HG03066 (cell line): ENCODE data around the gene MRPL19.
"Not testable (repeated sequence)": the region's sequence is repeated elsewhere in the genome, so short reads cannot be mapped to it uniquely, and the experiment has no call there.

ENCODE experiments used
- ATAC-seq: cut with Tn5 transposase; IDR thresholded peaks from one replicate; pipeline ENCODE4 v1.9.1; 2021; ENCODE audit warnings: low read depth; ENCODE audit not compliant: unreplicated experiment

Gene MRPL19

DNA sequence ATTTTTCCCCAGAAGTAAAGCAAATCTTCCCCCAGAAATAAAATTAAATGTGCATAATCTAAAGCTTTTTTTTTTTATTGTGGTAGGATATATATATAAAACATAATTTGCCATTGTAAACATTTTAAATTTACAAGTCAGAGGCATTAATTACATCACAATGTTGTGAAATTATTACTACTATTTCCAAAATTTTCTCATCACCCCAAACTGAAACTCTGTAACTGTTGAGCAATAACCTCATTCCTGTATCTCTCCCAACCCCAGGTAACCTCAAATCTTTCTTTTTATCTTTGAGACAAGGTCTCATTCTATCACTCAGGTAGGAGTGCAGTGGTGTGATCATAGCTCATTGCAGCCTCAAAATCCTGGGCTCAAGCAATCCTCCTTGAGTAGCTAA is 11.2 kb downstream of the MRPL19 start:
- ATAC-seq = no peak

DNA sequence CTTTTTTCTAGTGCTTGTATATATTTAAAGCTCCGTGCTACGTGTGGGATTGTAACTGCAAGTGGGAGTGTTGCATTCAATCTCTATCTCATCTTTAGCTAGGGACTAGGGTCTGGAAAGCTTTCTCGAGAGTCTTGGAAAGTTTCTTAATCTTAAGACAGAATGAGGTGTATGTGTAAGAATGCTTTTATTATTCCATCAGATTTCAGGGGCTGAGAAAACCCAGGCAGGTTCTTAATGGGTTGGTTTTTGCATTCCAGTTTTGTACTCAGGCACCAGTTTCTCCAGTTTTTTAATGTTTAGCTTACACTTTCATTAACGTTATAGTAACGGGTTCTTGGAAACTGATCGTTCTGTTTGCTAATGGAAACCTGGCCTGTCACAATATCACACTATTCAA is 20.3 kb downstream of the MRPL19 start:
- ATAC-seq = no peak

DNA sequence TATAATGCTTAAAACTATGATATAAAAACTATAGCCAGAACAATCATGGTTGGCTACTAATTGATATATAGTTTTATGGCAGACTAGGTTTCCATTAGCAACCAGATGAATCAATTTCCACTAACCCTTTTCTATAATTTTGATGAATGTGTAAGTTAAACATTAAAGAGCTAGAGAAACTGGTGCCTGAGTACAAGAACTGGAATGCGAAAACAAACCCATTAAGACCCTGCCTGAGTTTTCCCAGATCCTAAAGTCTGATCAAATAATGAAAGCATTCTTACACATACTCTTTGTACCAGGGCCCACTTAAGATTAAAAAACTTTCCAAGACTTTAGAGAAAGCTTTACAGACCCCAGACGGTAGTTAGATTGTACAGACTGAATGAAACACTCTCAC is 21.3 kb downstream of the MRPL19 start:
- ATAC-seq = no peak

DNA sequence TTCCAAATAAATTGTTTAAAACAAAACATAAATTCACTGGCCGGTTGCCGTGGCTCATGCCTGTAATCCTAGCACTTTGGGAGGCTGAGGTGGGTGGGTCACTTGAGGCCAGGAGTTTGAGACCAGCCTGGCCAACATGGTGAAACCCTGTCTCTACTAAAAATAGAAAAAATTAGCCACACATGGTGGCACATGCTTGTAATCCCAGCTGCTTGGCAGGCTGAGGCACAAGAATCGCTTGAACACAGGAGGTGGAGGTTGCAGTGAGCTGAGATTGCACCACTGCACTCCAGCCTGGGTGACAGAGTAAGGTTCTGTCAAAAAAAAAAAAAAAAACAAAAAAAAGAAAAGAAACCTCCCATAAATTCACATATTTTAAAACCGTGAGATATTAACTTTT is 28.8 kb downstream of the MRPL19 start:
- not testable (repeated sequence) for ATAC-seq

DNA sequence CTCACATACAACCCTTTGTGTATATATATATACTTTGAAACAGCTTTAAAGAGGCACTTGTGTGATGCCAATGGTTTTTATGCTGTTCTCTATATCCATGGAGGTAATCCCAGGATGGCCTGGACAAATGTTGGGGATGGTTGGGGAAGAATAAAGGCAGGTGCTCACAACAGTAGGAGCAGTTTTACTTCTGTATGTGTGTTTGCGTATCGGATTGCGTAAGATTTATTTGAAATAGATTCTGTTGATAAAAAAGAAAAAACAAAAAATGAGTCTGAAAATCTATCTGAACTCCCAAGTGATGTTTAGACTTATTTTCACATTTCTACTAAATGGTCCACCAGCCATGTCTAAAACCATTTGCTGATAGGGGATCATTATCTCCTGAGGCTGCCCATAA is 29.3 kb downstream of the MRPL19 start:
- no peak for ATAC-seq

DNA sequence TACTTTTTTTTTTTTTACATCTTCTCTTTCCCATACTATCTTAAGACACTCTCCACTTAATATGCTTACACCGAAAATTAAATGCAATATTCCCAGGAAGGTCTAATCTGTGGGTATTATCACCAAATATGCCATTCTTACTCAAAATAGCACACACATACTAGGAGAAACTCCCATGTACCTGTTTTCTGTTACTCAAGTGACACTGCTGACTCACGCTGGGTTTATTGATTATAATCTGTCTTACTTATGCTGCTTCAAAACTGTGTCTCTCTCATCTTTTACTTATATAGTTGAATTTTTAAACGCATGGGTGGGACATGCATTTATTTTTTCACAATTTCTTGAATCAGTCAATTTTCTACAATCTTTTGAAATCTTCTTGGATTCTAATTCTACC is 29.9 kb downstream of the MRPL19 start:
- no peak for ATAC-seq

DNA sequence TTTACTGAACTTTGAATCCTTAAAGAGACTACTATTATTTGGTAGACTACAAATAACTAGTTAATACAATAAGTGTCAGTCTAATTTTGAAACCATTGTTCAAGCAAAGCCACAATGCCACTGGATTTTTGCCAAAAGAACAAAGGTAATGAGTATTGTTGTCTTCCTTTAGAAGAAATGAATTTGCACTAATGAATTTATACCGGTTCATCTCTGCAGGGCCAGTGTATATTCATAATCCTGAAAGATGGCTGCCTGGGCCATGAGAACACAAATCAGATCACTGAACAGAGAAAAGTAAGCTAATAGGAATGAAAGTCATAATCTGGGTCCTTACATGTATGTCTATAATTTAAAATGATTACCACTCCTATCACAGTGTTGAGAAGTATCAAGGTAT is 33.0 kb downstream of the MRPL19 start:
- no peak for ATAC-seq

DNA sequence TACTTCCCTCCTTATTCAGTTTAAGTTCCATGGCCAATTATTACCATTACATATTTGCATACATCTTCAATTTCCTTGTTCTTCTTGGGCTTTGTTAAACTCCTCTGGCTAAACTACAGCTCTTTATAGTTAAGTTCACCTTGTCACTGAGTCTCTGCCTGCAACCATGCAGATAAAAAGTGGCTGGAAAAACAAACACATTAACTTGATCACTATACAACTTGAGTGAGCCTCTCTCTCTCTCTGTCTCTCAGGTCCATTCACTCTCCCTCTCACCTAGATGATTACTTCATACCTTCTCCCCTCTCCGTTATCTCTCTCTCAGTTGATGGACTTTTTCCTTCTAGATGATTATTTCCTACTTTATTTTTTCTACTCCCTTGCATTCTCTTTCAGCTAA is 33.8 kb downstream of the MRPL19 start:
- ATAC-seq = no peak

DNA sequence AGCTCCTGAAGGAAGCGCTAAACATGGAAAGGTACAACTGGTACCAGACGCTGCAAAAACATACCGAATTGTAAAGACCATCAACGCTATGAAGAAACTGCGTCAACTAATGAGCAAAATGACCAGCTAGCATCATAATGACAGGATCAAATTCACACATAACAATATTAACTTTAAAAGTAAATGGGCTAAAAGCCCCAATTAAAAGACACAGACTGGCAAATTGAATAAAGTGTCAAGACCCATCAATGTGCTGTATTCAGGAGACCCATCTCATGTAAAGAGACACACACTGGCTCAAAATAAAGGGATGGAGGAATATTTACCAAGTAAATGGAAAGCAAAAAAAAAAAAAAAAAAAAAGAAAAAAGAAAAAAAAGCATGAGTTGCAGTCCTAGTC is 36.8 kb downstream of the MRPL19 start:
- ATAC-seq = not testable (repeated sequence)

DNA sequence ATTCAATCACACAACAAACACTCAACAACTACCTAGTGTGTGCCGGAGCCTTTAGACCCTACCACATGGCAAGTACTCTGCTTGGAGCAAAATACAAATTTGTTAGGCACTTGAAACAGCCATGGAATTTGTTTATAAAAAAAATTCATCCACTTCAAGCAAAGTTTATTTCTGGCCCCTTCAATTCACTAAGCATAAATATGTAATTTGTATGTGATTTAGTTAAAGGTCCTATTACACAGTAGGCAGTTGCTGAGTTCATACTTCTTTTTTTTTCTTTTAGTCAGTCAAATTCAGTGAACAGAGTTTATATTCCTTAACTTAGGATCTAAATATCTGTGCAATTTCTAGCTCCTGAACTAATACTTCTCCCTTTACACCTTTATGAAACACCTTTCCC is 41.6 kb downstream of the MRPL19 start:
- ATAC-seq = no peak

DNA sequence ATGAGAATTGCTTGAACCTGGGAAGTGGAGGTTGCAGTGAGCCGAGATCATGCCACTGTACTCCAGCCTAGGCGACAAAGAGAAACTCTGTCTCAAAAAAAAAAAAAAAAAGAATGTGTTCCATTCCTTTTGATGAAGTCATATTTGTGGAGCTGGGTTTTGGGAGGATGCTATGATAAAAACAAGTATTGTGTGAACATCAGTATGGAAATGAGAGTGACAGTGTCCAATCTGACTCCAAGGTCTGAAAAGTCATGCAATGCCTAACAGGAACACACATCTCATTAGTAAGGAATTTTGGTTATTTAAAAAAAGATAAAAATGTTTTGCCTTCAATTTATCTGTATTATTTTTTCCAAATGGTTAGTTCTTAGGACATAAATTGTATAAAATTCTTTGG is 52.3 kb downstream of the MRPL19 start:
- ATAC-seq = no peak

DNA sequence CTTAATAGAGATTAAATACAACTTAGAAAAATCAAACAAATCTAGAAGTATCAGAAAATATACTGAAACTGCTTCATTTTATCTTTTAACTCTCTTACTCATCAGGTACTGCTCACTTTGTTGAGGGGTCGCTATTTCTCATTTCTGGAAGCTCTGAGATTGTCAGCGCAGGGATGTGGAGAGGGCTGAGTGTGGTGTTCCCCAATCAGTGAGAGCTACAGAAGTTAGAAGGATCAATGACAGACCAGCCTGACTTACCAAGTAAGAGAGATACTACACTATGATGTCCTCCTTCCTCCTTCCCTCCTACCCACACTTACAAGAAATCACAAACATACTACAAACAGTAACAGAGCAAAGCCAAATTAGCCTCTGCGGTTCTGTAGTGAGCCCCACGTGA is 56.0 kb downstream of the MRPL19 start:
- no peak for ATAC-seq

DNA sequence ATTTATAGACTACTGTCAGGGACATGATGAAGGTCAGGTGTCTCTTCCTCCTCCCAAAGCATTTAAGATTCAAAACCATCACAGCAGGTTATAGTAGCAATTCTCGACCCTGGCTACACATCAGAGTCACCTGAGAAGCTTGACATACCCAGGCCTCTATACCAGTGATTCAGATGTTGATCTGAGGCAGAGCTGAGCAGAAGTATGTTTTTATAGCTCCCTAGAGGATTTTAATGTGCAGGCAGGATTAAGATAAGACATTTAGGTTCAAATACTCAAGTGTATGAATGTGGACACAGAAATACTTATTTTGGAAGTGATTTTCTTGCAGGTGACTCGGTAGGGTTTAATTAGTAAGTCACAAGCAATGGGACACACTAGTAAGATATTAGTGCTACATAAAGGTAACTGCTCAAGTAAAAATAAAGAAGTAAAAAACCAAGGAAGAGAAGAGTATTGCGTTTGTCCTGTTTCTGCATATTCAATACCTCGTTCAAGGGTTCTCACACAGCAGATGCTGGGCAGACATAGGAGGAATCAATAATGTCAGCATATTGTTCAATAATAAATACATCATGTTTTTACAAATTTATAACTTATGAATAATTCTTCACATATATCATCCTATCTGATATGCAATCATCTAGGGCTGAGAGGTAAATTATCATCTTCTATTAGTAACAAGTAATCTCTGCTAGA is 57.2 kb downstream of the MRPL19 start:
- no peak for ATAC-seq

DNA sequence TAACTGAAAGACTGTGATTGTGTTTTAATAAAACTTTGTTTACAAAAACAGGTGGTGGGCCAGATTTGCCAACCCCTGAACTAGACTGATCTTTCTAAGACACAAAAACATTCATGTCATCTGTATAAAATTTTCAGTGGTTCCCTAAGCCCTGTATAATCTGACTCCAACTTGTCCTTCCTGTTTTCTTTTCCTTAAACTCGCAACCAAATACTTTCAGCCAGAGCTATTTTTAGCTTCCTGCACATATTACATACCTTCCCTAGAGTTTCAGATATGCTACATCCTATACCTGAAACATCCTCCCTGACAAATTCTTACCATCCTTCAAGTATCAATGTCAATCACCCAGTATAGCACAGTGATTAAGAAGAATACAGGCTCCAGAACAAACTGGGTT is 59.3 kb downstream of the MRPL19 start:
- no peak for ATAC-seq

DNA sequence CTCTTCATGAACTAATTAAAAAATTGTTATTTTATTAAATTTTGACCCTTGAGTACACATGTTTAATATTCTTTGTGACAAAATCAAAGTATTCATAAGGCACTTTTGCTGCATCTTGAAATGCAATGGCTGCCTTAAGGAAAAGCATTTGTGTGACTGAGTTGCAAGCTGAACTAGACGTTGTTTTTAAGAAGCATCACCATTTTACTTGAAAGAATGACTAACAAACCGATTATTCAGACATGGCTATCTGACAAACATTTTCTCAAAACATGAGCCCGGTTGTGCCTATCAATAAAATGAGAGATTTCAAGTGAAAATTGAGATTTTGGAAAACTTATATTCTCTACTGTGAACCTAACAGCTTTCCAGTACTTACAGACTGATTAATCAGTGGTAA is 61.3 kb downstream of the MRPL19 start:
- no peak for ATAC-seq

DNA sequence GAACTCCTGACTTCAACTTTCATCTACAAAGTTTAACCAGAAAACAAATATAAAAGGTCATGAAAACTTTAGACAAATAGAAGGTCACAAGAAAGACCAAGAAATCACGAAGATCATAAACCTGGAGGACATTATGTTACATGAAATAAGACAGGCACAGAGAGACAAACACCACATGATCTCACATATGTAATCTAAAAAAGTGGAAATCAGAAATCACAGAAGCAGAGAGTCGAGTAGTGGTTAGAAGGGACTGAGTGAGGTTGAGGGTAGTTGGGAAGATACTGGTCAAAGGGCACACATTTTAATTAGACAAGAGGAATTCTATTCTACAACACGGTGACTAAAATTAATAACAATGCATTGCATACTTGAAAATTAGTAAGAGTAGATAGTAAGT is 62.7 kb downstream of the MRPL19 start:
- no peak for ATAC-seq

DNA sequence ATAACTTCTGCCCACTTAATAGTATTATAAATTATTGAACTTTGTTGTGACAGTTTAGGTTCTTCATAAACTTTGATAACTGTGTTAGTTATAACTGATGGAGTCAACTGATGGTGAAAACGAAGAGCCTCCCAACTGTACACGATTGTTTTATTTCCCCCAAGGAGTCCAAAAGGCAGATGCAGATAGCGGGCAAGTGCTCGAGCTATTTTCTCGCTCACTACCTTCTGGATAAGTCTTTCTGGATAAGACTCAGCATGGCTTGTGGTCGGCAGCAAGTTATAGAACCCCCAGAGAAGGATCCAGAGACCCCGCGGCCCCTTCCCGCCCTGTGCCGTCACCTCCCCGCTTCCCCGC is 63.6 kb downstream of the MRPL19 start:
- peak; percentile 28 for ATAC-seq

DNA sequence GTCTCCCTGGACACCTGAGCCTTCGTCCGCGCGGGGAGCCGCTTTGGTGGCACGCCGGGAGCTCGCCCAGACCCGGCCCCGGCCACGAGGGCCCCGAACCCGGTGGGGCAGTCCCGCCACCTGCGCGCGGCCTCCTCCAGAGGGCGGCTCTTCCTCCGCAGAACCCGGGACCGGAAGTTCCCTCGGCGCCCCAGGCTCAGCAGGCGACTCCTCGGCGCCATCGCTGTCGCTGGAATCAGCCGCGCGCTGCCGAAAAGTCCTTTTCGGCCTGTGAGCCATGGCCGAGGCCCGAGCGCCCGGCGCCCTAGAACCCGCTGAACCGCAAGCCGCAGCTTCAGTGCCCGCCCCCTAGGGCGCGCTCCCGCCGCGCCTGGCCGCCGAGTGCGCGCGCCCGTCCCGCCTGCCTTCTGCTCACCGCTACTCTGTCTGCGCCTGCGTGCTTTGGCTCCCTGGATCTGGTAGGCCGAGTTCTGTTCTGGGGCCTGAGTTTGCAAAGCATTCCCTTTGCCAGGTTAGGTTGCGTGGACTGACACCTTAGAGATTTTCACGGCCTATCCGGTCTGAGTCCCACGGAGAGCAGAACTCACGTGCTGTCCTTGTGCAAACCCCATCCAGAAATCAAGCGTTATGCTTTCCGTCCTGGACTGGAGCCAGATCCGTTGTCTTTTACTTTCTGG is 64.1 kb downstream of the MRPL19 start, which contains the start of gene GCFC2:
TSS of gene GCFC2 (minus strand) at position 339 of the 677 bp plus-strand sequence. CDS start at position 279, 60 bp downstream.
- peak; percentile 92 for ATAC-seq

DNA sequence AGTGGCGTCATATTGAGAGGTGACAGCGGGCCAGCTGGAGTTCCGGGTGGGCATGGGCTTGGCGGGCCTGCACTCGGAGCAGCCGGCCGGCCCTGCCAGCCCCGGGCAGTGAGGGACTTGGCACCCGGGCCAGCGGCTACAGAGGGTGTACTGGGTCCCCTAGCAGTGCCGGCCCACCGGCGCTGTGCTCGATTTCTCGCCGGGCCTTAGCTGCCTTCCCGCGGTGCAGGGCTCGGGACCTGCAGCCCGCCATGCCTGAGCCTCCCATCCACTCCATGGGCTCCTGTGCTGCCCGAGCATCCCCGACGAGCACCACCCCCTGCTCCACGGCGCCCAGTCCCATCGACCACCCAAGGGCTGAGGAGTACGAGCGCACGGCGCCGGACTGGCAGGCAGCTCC is 65.0 kb downstream of the MRPL19 start:
- ATAC-seq = not testable (repeated sequence)

DNA sequence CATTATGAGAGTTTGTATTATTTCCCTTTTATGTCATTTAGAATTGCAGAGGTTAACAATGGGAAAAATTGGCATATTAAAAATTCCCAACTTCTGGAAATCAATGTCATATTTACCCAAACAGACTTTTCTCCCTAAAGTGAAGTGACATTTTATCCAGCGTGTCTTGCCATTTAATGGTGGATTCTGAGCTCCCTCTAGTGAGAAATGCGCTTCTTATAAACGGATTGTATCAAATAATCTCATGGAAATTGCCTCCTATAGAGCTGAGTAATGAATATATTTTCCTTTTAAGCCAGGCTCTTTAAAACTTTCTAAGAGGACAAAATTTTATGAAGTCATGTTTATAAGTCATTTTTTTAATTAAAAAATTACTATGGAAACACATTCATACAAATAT is 69.8 kb downstream of the MRPL19 start:
- ATAC-seq = no peak

DNA sequence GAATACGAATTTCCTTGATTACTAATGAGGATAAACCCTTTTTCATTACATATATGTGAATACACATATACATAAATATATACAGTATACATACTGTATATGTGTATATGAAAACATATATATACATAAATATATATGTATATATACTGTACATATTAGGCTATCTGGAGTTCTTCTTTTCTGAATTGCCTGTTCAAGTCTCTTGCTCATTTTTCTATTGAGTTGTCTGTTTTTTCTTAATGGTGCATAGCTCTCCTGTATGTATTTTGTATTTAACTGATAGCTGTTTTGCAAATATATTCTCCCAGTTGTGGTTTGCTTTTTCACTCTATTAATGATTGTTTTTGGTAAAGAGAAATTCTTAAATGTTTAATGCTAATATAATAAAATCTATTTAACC is 73.0 kb downstream of the MRPL19 start:
- ATAC-seq = no peak

DNA sequence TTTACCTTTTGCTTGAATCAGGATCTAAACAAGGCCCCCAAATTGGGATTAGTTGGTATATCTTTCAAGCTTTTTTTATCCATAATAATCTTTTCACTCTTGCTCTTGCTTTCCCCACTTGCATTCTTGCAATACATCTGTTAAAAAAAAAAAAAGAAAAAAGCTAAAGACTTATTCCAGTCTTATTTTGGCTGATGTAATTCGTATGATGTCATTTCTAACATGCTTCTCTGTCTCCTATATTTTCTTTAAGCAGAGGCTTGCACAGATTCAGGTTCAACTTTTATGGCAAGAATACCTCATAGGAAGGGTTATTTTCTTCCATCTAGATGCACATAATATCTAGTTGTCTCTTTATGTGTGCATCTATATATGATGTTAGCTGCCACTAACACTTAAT is 73.9 kb downstream of the MRPL19 start:
- ATAC-seq = no peak
